ENCODE data around the gene DIAPH2. TPM values are rescaled to one million over a fixed set of nuclear protein-coding genes. Genes with fewer than 3 reads are reported as not detected.

Gene DIAPH2
- total RNA-seq, 1 donor from 2014 or later: 20.5 TPM

GRCh38 chrX:97633798-97634197, 949.2 kb downstream of the DIAPH2 start:
- Mint-ChIP-seq H3K36me3 (ENCODE audit: low read depth) (no peaks in the 10 kb centered on the region), H3K27me3 (peaks cover 2% of the 10 kb centered on the region), H3K27ac (no peak overlapping the region), H3K4me3 (no peak overlapping the region), H3K9me3 (no peaks in the 10 kb centered on the region), H3K4me1 (no peaks in the 10 kb centered on the region)
- POLR2A ChIA-PET: no interaction called here
- CTCF ChIA-PET: no interaction called here
- no peak for TF ChIP-seq CTCF (IDR thresholded peaks at IDR 0.05)
- ATAC-seq (ENCODE audit: low read depth) (no peak), DNase-seq (no peak)
- intact Hi-C loops (cut with micrococcal nuclease): no loop called here

- no peak for TF ChIP-seq CTCF (IDR thresholded peaks at IDR 0.05)
- Mint-ChIP-seq H3K4me3 (no peak overlapping the region), H3K27ac (no peak overlapping the region), H3K36me3 (ENCODE audit: low read depth) (no peaks in the 10 kb centered on the region), H3K27me3 (no peaks in the 10 kb centered on the region), H3K9me3 (no peaks in the 10 kb centered on the region), H3K4me1 (no peaks in the 10 kb centered on the region)
- CTCF ChIA-PET: interaction anchor here (0.6 kb wide), 1 partner anchor 49 kb away, joined by 4 read pairs; no protein-coding TSS in a partner anchor
- intact Hi-C loops (cut with micrococcal nuclease): no loop called here
- ATAC-seq (ENCODE audit: low read depth) (no peak), DNase-seq (no peak)
- POLR2A ChIA-PET: no interaction called here
Measured at GRCh38 chrX:97636473-97637140, 952.0 kb downstream of the DIAPH2 start.

DNA sequence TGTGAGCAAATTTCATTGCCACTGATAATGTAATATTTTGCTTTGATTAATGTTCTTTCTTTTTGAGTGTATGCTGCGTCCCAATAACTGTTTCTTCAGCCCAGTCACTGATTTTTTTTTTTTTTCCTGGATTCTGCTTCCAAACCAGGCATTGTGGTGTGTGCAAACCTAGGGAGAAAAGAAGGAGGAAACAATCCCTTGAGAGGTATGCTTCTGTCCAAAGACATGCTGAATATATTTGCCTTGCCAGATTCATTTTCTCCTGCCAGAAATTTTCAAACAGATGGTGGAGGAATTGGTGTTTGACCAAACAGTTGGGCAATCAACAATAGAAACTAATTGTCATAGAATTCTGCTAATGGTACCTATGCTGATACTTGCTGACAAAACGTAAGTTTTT, 952.6 kb downstream of the DIAPH2 start:
- Mint-ChIP-seq H3K36me3 (ENCODE audit: low read depth) (no peaks in the 10 kb centered on the region), H3K4me3 (no peak overlapping the region), H3K27ac (no peak overlapping the region), H3K4me1 (no peaks in the 10 kb centered on the region), H3K27me3 (no peaks in the 10 kb centered on the region), H3K9me3 (no peaks in the 10 kb centered on the region)
- no peak for TF ChIP-seq CTCF (IDR thresholded peaks at IDR 0.05)
- DNase-seq (no peak), ATAC-seq (ENCODE audit: low read depth) (no peak)
- ChIA-PET CTCF (interaction anchor here (0.6 kb wide), 1 partner anchor 48 kb away, joined by 4 read pairs; no protein-coding TSS in a partner anchor), POLR2A (no interaction called here)
- intact Hi-C loops (cut with micrococcal nuclease): no loop called here

- H3K4me1 Mint-ChIP-seq: no peaks in the 10 kb centered on the region
- H3K4me3 Mint-ChIP-seq: no peak overlapping the region
- intact Hi-C loops (cut with micrococcal nuclease): no loop called here
- TF ChIP-seq CTCF (IDR thresholded peaks at IDR 0.05): no peak
- no peak overlapping the region for H3K27ac Mint-ChIP-seq
- no peak for DNase-seq
- ATAC-seq (ENCODE audit: low read depth): no peak
- H3K9me3 Mint-ChIP-seq: peaks cover 2% of the 10 kb centered on the region
- no peaks in the 10 kb centered on the region for H3K36me3 Mint-ChIP-seq (ENCODE audit: low read depth)
- H3K27me3 Mint-ChIP-seq: no peaks in the 10 kb centered on the region
- ChIA-PET POLR2A (no interaction called here), CTCF (no interaction called here)
Measured at GRCh38 chrX:97638621-97639020, 954.0 kb downstream of the DIAPH2 start.

- no peak overlapping the region for H3K27ac Mint-ChIP-seq
- H3K4me1 Mint-ChIP-seq: no peaks in the 10 kb centered on the region
- no peak for ATAC-seq (ENCODE audit: low read depth)
- CTCF ChIA-PET: no interaction called here
- no peaks in the 10 kb centered on the region for H3K27me3 Mint-ChIP-seq
- no peak overlapping the region for H3K4me3 Mint-ChIP-seq
- POLR2A ChIA-PET: no interaction called here
- H3K9me3 Mint-ChIP-seq: peaks cover 2% of the 10 kb centered on the region
- no peak for DNase-seq
- H3K36me3 Mint-ChIP-seq (ENCODE audit: low read depth): no peaks in the 10 kb centered on the region
- intact Hi-C loops (cut with micrococcal nuclease): no loop called here
- TF ChIP-seq CTCF (IDR thresholded peaks at IDR 0.05): no peak
Measured at GRCh38 chrX:97639526-97639925, 954.9 kb downstream of the DIAPH2 start.

Other genes starting within 250 kb of the DIAPH2 start
- gene RPA4, start 199.1 kb downstream of the DIAPH2 start, total RNA-seq: 0.81 and 0.86 TPM in 2 replicates

Measured in activated B cell treated with CpG ODN at 0.5 μM for 24 hours (primary cell).